WTC11 (cell line): ENCODE results near the gene SLC1A4.

Source experiments
- CTCF ChIP-seq: fragments of 200-600 bp; IDR thresholded peaks from 2 replicates; pipeline ENCODE4 v1.8.0; 2022; ENCODE audit warnings: antibody characterized with exemption
- HMGXB4 ChIP-seq: sonication (generic); formaldehyde crosslinking; IDR thresholded peaks from 2 replicates; pipeline ENCODE4 v1.8.1; 2023; ENCODE audit warnings: mild to moderate bottlenecking, moderate library complexity, missing genetic modification reagents
- JUN ChIP-seq: sonication (generic); formaldehyde crosslinking; IDR thresholded peaks from 2 replicates; pipeline ENCODE4 v1.8.0; 2023; ENCODE audit warnings: mild to moderate bottlenecking, missing genetic modification reagents
- MAX ChIP-seq: sonication (generic); formaldehyde crosslinking; IDR thresholded peaks from 2 replicates; pipeline ENCODE4 v1.8.0; 2022; ENCODE audit warnings: mild to moderate bottlenecking, missing genetic modification reagents
- SP1 ChIP-seq: sonication (generic); formaldehyde crosslinking; conservative IDR thresholded peaks from 2 replicates; pipeline ENCODE4 v1.8.1; 2022; ENCODE audit warnings: missing genetic modification reagents
- TEAD1 ChIP-seq: sonication (generic); formaldehyde crosslinking; IDR thresholded peaks from 2 replicates; pipeline ENCODE4 v1.8.0; 2022; ENCODE audit warnings: mild to moderate bottlenecking, missing genetic modification reagents
- ZNF416 ChIP-seq: fragments of 250-450 bp; sonication (Bioruptor Pico); IDR thresholded peaks from 2 replicates; pipeline ENCODE4 v1.9.0; 2021; ENCODE audit warnings: mild to moderate bottlenecking, inconsistent platforms
- ZNF425 ChIP-seq: fragments of 250-450 bp; sonication (Bioruptor Pico); conservative IDR thresholded peaks from 2 replicates; pipeline ENCODE4 v1.9.0; 2021; ENCODE audit warnings: mild to moderate bottlenecking

GRCh38 chr2:65061910-65062339, 72.7 kb downstream of the SLC1A4 start:
- TF ChIP-seq CTCF, result no peak
- TF ChIP-seq MAX (CRISPR knock-in tag), result no peak
- no peak for TF ChIP-seq HMGXB4 (CRISPR knock-in tag)
- TF ChIP-seq TEAD1 (CRISPR knock-in tag), result no peak
- TF ChIP-seq JUN (CRISPR knock-in tag), result no peak
- no peak for TF ChIP-seq ZNF425
- TF ChIP-seq SP1 (CRISPR knock-in tag), result no peak
- no peak for TF ChIP-seq ZNF416 (CRISPR knock-in tag)
